Fibroblast of lung (primary cell): ENCODE results near the gene GRK4.

Experiments used
- EZH2 ChIP-seq: IDR thresholded peaks from 2 replicates; pipeline ENCODE4 v1.5.1; 2012; ENCODE audit warnings: low read length, control low read depth, mild to moderate bottlenecking; ENCODE audit errors: missing control alignments
- TF ChIP-seq, protein P1 (sequence below), 2 donors: IDR thresholded peaks in 1 of 2; conservative IDR thresholded peaks in 1 of 2; 1 replicate in 1 of 2; 2 replicates in 1 of 2; pipeline ENCODE4 v1.5.1; 2011 to 2012; ENCODE audit warnings: low read length in 2 of 2, control low read depth in 1 of 2, inconsistent platforms in 1 of 2, low read depth in 1 of 2, mild to moderate bottlenecking in 1 of 2

- TF ChIP-seq, protein P1, sequence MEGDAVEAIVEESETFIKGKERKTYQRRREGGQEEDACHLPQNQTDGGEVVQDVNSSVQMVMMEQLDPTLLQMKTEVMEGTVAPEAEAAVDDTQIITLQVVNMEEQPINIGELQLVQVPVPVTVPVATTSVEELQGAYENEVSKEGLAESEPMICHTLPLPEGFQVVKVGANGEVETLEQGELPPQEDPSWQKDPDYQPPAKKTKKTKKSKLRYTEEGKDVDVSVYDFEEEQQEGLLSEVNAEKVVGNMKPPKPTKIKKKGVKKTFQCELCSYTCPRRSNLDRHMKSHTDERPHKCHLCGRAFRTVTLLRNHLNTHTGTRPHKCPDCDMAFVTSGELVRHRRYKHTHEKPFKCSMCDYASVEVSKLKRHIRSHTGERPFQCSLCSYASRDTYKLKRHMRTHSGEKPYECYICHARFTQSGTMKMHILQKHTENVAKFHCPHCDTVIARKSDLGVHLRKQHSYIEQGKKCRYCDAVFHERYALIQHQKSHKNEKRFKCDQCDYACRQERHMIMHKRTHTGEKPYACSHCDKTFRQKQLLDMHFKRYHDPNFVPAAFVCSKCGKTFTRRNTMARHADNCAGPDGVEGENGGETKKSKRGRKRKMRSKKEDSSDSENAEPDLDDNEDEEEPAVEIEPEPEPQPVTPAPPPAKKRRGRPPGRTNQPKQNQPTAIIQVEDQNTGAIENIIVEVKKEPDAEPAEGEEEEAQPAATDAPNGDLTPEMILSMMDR (conservative IDR thresholded peaks at IDR 0.05 in 1 of 2, IDR thresholded peaks at IDR 0.05 in 1 of 2; ENCODE audit: low read depth in 1 of 2, low read length in 2 of 2) = no peak
- TF ChIP-seq EZH2 = no peak
Observed at GRCh38 chr4:3074078-3074845, 110.9 kb downstream of the GRK4 start, which contains the start of the genes HTT and HTT-AS.
